ENCODE results near the gene KLHDC7B.
"Not testable (repeated sequence)": the region's sequence is repeated elsewhere in the genome, so short reads cannot be mapped to it uniquely, and the experiment has no call there.

The KLHDC7B gene

DNA sequence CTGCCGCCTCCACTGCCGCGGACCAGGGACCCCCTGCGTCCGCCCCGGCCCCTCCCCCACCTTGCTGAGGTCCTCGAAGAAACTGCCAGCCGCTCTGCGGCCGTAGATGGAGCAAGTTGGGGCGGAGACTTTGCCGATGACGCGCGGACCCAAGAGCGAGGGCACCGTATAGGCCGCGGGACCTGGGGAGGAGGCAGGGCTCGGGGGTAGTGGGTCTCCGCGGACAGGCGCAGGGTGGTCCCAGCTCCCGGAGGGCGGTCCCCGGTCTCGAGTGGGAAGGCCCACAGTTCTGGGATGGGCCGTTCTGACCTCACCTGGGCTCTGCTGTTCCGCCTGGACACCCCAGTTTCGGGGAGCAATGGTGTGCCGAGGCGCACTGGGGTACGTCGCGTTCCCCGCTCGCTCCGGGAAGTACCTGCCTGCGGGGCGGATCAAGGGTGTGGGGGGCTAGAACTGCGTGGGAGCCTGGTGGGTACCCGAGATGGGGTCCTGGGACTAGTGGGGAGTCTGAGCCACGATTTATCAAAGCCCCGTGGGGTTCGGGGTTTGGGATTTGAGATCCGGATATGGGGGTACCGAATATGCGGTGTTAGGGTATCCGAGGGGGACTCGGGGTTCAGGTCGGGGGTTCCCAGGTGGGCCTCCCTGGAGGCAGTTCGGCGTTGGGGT, 14.7 kb upstream of the KLHDC7B start:
- DNase-seq = peak; percentile 27

DNA sequence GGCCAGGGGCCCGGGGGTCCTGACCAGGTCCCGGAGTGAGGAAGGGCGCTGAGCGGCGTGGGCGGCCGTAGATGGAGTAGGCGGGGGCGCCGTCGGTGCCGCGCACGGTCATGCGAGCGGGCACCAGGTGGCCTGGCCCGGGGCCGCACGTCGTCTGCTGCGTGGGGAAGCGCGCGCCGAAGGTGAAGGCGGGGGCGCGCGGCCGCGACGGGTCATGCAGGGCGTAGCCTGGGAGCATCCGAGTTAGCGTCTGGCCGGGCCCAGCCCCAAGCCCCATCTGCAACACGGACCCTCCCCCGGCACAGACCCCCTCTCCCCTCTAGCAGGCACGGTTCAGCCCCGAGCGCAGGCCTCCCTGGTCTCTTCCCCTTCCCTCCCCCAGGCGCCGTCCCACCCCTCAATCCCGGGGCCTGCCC, 14.1 kb upstream of the KLHDC7B start:
- DNase-seq = peak; percentile 7

- no peak for DNase-seq
Observed at GRCh38 chr22:50531962-50532674, 13.6 kb upstream of the KLHDC7B start.

DNA sequence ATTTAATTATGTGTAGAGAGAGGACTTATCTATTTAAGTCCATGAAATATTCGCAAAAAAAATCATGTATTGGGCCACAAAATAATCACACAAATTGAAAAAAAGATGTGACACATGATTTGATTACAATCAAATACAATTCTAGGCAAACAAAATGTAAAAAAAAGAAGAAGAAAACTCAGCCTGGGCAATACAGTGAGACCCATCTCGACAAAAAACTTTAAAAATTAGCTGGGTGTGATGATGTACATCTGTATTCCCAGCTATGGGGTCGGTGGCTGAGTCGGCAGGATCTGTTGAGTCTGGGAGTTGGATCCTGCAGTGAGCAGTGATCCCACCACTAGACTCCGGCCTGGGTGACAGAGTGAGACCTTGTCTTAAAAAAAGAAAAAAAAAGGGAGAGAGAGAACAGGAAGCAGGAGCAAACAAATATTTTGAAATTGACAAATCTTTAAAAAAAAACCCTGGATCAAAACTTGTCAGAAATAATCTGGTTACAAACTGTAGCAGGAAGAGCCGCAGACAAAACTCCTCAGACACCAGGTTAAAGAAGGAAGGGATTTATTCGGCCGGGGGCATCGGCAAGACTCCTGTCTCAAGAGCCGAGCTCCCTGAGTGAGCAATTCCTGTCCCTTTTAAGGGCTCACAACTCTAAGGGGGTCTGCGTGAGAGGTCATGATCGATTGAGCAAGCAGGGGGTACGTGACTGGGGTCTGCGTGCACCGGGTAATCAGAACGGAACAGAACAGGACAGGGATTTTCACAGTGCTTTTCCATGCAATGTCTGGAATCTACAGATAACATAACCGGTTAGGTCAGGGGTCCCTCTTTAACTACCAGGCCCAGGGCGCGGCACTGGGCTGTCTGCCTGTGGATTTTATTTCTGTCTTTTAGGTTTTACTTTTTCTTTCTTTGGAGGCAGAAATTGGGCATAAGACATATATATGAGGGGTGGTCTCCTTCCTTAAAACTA, 12.6 kb upstream of the KLHDC7B start:
- no peak for DNase-seq

DNA sequence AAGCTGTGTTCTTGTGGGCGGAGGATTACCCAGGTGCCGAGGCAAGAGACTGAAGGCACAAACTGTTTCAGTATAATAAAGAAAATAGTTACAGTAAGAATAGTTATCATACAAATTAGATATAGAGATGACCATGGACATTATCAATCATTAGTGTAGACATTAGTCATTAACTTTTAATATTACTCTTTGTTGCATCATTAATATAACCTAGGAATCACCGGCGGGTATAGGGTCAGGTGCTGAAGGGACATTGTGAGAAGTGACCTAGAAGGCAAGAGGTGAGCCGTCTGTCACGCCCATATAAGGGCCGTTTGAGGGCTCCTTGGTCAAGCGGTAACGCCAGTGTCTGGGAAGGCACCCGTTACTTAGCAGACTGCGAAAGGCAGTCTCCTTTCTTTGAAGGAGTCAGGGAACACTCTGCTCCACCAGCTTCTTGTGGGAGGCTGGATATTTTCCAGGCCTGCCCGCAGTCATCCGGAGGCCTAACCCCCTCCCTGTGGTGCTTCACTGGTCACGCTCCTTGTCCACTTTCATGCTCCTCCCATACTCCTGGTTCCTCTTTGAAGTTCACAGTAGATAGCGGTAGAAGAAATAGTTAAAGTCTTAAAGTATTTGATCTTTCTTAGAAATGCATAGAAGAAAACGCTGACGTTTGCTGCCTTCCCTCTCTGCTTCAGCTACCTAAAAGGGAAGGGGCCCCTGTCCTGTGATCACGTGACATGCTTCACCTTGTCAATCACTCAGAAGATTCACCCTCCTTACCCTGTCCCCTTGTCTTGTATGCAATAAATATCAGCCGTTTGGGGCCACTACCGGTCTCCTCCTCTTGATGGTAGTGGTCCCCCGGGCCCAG, 11.6 kb upstream of the KLHDC7B start:
- not testable (repeated sequence) for DNase-seq

DNA sequence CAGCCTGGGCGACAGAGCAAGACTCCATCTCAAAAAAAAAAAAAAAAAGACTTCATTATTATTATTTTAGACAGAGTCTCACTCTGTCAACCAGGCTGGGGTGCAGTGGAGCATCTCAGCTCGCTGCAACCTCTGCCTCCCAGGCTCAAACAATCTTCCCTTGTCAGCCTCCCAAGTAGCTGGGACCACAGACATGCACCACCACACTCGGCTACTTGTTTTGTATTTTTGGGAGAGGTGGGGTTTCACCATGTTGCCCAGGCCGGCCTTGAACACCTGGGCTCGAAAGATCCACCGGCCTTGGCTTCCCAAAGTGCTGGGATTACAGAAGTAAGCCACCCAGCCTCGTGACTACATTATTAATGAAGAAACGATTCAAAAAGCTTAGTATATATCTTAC, 10.6 kb upstream of the KLHDC7B start:
- no peak for DNase-seq

GRCh38 chr22:50536226-50536625, 9.5 kb upstream of the KLHDC7B start:
- DNase-seq = no peak

GRCh38 chr22:50537765-50538164, 7.9 kb upstream of the KLHDC7B start:
- no peak for DNase-seq

DNA sequence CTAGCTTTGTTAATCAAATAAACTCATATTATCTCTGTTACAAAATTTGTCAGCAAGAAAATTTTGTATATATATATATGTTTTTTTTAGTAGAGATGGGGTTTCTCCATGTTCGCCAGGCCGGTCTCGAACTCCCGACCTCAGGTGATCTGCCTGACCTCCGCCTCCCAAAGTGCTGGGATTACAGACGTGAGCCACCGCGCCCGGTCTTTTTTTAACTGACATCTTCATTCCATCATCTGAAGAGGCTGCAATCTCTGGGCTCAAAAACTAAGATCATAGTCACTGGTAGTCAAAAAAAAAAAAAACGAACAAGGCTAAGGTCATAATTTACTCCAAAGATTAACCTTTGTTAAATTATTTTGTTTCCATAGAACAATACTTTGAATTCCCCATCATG, 5.3 kb upstream of the KLHDC7B start:
- DNase-seq = no peak

DNA sequence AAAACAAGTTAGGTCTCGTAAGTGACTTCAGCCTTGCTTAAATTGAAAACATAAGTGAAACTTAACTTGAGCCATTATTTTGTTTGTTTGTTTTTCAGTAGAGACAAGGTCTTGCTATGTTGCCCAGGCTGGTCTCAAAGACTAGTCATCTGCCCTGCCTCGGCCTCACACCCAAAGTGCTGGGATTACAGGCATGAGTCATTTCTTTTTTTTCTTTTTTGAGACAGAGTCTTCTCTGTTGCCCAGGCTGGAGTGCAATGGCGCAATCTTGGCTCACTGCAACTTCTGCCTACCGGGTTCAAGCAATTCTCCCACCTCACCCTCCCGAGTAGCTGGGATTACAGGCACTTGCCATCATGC, 4.1 kb upstream of the KLHDC7B start:
- not testable (repeated sequence) for DNase-seq

- DNase-seq = no peak
Observed at GRCh38 chr22:50542416-50542927, 3.2 kb upstream of the KLHDC7B start.

DNA sequence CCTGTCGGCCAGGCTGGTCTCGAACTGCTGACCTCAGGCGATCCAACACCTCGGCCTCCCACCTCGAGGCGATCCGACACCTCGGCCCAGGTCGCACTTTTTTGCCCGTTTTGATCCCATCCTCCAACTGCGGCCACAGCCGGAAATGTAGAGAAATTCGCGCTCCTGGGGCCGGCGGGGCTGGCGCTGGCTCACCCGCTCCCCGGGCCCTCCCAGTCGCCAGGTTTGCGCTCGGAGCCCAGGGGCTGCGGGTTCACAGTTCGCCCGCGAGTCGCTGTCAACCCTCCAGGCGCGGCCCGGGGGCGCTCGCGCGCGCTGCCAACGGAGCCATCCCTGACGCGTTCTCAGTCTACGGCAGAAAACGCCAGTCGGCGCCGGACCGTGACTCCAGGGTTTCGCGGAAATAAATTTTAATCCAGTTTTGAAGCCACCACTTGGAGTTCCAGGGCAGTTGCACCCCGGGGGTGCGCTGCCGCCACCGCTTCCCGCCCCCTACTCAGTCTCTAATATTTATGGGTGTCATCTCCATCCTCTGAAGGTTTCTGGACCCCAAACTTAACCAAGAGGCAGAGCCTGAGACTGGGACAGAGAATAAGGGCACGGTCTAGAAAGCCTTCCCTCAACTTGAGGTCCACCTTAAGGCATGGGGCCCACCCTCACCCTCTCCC, 1.5 kb upstream of the KLHDC7B start:
- DNase-seq = peak; percentile 38

DNA sequence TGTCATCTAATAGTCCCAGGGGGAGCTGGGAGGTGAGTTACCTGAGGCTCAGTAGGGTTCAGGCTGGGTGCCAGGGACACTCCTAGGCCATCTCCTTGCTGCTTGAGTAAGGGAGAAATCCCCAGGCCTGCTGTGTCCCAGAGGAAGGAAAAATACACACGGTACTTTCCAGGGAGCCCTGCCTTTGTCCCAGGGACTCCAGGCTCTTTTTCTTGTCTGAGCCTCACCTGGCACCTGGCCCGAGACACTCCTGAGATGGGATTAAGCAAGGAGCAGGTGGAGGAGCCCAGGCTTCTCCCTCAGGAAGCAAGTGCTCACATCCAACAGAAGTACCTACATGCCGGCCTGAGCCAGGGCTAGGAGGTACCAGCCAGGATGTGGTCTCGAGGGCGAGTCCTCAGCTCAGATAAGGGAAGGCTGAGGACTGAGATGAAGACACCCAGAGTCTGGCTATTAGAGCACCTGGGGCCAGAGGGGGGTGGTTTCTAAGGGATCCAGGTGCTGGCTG, 899 bp upstream of the KLHDC7B start:
- peak; percentile 58 for DNase-seq

DNA sequence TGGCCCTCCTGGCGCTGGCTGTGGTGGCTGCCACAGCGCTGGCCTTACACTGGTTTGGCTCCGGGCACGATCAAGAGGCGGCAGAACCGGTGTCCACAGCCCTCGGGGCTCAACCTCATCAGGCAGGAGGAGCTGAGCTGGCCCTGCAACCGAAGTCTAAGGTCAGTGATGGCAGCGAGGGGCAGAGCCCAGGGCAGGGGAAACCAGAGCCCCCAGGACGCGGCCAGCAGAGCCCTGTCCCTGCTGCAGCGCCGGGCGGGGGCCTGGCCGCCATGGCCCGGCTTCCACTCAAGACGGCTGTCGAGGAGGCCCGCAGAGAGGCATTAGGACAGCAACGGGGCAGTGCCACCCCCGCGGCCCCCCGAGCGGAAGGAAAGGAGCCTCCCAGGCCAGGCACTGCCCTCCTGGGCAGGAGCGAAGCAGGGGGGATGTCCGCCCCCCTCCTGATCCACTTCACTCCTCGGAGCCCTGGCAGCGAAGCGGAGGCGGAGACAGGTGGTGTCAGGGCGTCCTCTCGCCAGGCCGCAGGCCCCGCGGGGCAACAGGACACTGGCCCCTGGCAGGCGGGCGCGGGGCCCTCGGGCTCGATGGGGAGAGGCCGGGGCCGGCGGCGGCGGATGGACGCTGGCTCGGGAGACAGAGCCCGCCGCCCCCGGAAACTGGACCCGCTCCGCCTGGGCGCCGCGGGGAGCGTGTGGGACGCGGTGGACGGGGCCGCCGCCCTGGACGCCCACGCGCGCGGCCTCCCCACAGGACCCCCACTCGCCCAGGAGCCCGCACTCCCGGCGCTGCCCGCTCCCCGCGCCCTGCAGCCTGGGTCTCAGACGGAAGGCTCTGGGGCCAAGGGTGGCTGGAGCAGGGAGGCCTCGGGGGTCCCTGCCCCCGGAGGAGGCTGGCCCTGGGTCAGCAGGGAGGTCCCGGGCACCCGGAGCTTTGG, 895 bp downstream of the KLHDC7B start:
- DNase-seq = no peak

GRCh38 chr22:50547263-50547985, 1.7 kb downstream of the KLHDC7B start:
- no peak for DNase-seq

- no peak for DNase-seq
Observed at GRCh38 chr22:50548040-50548920, 2.6 kb downstream of the KLHDC7B start.

DNA sequence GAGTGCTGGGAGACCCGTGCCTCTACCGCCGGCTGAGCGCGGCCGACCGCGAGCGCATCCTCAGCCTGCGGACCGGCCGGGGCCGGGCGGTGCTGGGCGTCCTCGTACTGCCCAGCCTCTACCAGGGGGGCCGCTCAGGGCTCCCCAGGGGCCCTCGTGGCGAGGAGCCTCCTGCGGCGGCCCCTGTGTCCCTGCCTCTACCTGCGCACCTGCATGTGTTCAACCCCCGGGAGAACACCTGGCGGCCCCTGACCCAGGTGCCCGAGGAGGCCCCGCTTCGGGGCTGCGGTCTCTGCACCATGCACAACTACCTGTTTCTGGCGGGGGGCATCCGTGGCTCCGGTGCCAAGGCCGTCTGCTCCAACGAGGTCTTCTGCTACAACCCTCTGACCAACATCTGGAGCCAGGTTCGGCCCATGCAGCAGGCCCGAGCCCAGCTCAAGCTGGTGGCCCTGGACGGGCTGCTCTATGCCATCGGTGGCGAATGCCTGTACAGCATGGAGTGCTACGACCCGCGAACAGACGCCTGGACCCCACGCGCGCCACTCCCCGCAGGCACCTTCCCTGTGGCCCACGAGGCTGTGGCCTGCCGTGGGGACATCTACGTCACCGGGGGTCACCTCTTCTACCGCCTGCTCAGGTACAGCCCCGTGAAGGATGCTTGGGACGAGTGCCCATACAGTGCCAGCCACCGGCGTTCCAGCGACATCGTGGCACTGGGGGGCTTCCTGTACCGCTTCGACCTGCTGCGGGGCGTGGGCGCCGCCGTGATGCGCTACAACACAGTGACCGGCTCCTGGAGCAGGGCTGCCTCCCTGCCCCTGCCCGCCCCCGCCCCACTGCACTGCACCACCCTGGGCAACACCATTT, 3.5 kb downstream of the KLHDC7B start:
- DNase-seq = no peak

DNA sequence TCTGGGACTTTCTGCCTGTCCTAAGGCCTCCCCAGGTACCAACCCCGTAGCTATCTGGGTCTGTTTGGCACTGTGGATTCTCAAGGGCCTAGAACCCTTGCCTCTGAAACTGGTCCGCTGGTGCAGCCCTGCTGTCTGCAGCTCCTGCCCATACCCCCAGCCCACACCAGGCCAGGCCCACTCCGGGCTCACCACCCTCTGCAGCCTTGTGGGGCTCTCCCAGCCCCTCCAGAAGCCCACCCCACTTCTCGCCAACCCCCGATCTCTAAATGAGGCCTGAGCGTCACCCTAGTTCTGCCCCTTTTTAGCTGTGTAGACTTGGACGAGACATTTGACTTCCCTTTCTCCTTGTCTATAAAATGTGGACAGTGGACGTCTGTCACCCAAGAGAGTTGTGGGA, 4.7 kb downstream of the KLHDC7B start:
- DNase-seq = no peak
